Adrenal gland (tissue), 12 donors: Measurements from ENCODE around the gene METTL26. TPM values are rescaled to one million over a fixed set of nuclear protein-coding genes. Genes with fewer than 3 reads are reported as not detected.

Experiments used
- polyA plus RNA-seq, 3 donors: library from polyadenylated mRNA; stranded (reverse); fragments of 200-250 nt in 2 of 3; fragments of 350-450 nt in 1 of 3; fragmentation: Illumina TruSeq in 1 of 3; extraction: RNeasy Lipid Tissue Mini Kit (QIAGEN cat#74804) in 1 of 3; gene quantifications; one replicate each; pipeline ENCODE4 v1.2.3, GENCODE V29; 2013 to 2014
- total RNA-seq, 9 donors: library from RNA; depleted of rRNA in 4 of 9; stranded (reverse); fragments of >200 nt in 4 of 9; fragments of 120-200 nt in 1 of 9; fragmentation: NEBNext Ultra II Directional in 1 of 9; extraction: Animal tissue kit (Norgen Biotek cat#: 25700) in 1 of 9; gene quantifications; one replicate each; pipeline versions ENCODE4 v1.1.0 to v1.2.4, GENCODE V29; 2013 to 2023
- donor health status: healthy with polysubstance abuse.
- donor health status: Bipolar disorder and iron deficiency.
- donor health status: DM: yes; HTN: yes; CAD: no.
- donor health status: DM: no; HTN: no; CAD: no.
- donor health status: DM: no; HTN: no; CAD: no.
- donor health status: DM: yes; HTN: yes; CAD: no.

METTL26 gene
- total and polyA plus RNA-seq, 12 donors = 40.4 to 403 (median 130) TPM

Other genes with a start within 250 kb of the METTL26 start
- 100 to 1,000 TPM; 127 to 214 (median 166) TPM for gene NME4, start 239.1 kb downstream of the METTL26 start, total RNA-seq
- 100 to 1,000 TPM in 2 of 3 donors, 10 to 100 TPM in 1; 67.8 to 492 (median 347) TPM for gene NME4, start 239.1 kb downstream of the METTL26 start, polyA plus RNA-seq
- gene DECR2, start 234.4 kb downstream of the METTL26 start, total RNA-seq = 10 to 100 TPM; 15.8 to 65.5 (median 36.1) TPM
- 100 to 1,000 TPM in 2 of 3 donors, 1 to 10 TPM in 1; 5.9 to 143 (median 105) TPM for gene DECR2, start 234.4 kb downstream of the METTL26 start, polyA plus RNA-seq
- 10 to 100 TPM; 15.6 to 53.0 (median 40.1) TPM for gene RAB11FIP3, start 210.7 kb downstream of the METTL26 start, total RNA-seq
- 10 to 100 TPM; 12.7 to 63.4 (median 44.2) TPM for gene RAB11FIP3, start 210.7 kb downstream of the METTL26 start, polyA plus RNA-seq
- 10 to 100 TPM; 12.4 to 45.8 (median 42.9) TPM for gene CAPN15, start 108.6 kb downstream of the METTL26 start, total RNA-seq
- 10 to 100 TPM in 2 of 3 donors, 1 to 10 TPM in 1; 2.3 to 91.8 (median 56.8) TPM for gene CAPN15, start 108.6 kb downstream of the METTL26 start, polyA plus RNA-seq
- not detected for gene PRR35, start 75.9 kb downstream of the METTL26 start, total RNA-seq
- not detected for gene PRR35, start 75.9 kb downstream of the METTL26 start, polyA plus RNA-seq
- gene NHLRC4, start 69.3 kb downstream of the METTL26 start, total RNA-seq = 10 to 100 TPM in 5 of 9 donors, 1 to 10 TPM in 4; 1.6 to 22.3 (median 12.7) TPM
- 1 to 10 TPM in 2 of 3 donors, under 1 TPM in 1; 0.57 to 7.2 (median 3.3) TPM for gene NHLRC4, start 69.3 kb downstream of the METTL26 start, polyA plus RNA-seq
- 100 to 1,000 TPM in 1 of 9 donors, 10 to 100 TPM in 8; 21.1 to 107 (median 78.5) TPM for gene PIGQ, start 66.3 kb downstream of the METTL26 start, total RNA-seq
- gene PIGQ, start 66.3 kb downstream of the METTL26 start, polyA plus RNA-seq = 100 to 1,000 TPM in 2 of 3 donors, 10 to 100 TPM in 1; 12.7 to 317 (median 111) TPM
- gene RAB40C, start 46.2 kb downstream of the METTL26 start, total RNA-seq = 10 to 100 TPM in 8 of 9 donors, 1 to 10 TPM in 1; 6.0 to 20.9 (median 15.8) TPM
- gene RAB40C, start 46.2 kb downstream of the METTL26 start, polyA plus RNA-seq = 10 to 100 TPM in 2 of 3 donors, 1 to 10 TPM in 1; 2.3 to 36.2 (median 19.1) TPM
- 1 to 10 TPM in 1 of 9 donors, under 1 TPM in 7, not detected in 1; 0.18 to 1.1 (median 0.36) TPM for gene WFIKKN1, start 5.3 kb downstream of the METTL26 start, total RNA-seq
- gene WFIKKN1, start 5.3 kb downstream of the METTL26 start, polyA plus RNA-seq = 1 to 10 TPM in 1 of 3 donors, under 1 TPM in 1, not detected in 1; 0.71 to 3.9 TPM
- 100 to 1,000 TPM in 7 of 9 donors, 10 to 100 TPM in 2; 67.0 to 188 (median 149) TPM for gene MCRIP2, start 5.5 kb upstream of the METTL26 start, total RNA-seq
- 100 to 1,000 TPM in 2 of 3 donors, 1 to 10 TPM in 1; 7.1 to 253 (median 241) TPM for gene MCRIP2, start 5.5 kb upstream of the METTL26 start, polyA plus RNA-seq
- 10 to 100 TPM; 12.4 to 55.8 (median 23.5) TPM for gene WDR90, start 13.1 kb upstream of the METTL26 start, total RNA-seq
- 100 to 1,000 TPM in 2 of 3 donors, 1 to 10 TPM in 1; 3.0 to 162 (median 125) TPM for gene WDR90, start 13.1 kb upstream of the METTL26 start, polyA plus RNA-seq
- gene RHOT2, start 31.8 kb upstream of the METTL26 start, total RNA-seq = 100 to 1,000 TPM in 2 of 9 donors, 10 to 100 TPM in 7; 34.7 to 177 (median 82.7) TPM
- 100 to 1,000 TPM in 2 of 3 donors, 10 to 100 TPM in 1; 37.9 to 462 (median 302) TPM for gene RHOT2, start 31.8 kb upstream of the METTL26 start, polyA plus RNA-seq
- 10 to 100 TPM in 1 of 9 donors, 1 to 10 TPM in 8; 1.1 to 11.5 (median 3.7) TPM for gene RHBDL1, start 39.4 kb upstream of the METTL26 start, total RNA-seq
- 10 to 100 TPM in 2 of 3 donors, under 1 TPM in 1; 0.13 to 21.1 (median 12.2) TPM for gene RHBDL1, start 39.4 kb upstream of the METTL26 start, polyA plus RNA-seq
- gene STUB1, start 44.1 kb upstream of the METTL26 start, total RNA-seq = 100 to 1,000 TPM; 160 to 339 (median 210) TPM
- 100 to 1,000 TPM; 121 to 199 (median 177) TPM for gene STUB1, start 44.1 kb upstream of the METTL26 start, polyA plus RNA-seq
- gene JMJD8, start 48.0 kb upstream of the METTL26 start, total RNA-seq = 100 to 1,000 TPM in 3 of 9 donors, 10 to 100 TPM in 6; 50.9 to 137 (median 97.7) TPM
- 10 to 100 TPM; 50.8 to 97.7 (median 72.6) TPM for gene JMJD8, start 48.0 kb upstream of the METTL26 start, polyA plus RNA-seq
- gene WDR24, start 54.1 kb upstream of the METTL26 start, total RNA-seq = 10 to 100 TPM in 8 of 9 donors, 1 to 10 TPM in 1; 2.7 to 24.5 (median 18.0) TPM
- gene WDR24, start 54.1 kb upstream of the METTL26 start, polyA plus RNA-seq = 10 to 100 TPM in 2 of 3 donors, 1 to 10 TPM in 1; 2.2 to 15.0 (median 10.9) TPM
- 10 to 100 TPM in 2 of 9 donors, 1 to 10 TPM in 4, under 1 TPM in 2, not detected in 1; 0.17 to 14.7 (median 2.1) TPM for gene FBXL16, start 69.5 kb upstream of the METTL26 start, total RNA-seq
- gene FBXL16, start 69.5 kb upstream of the METTL26 start, polyA plus RNA-seq = 10 to 100 TPM in 1 of 3 donors, 1 to 10 TPM in 2; 6.3 to 18.3 (median 7.0) TPM
- 100 to 1,000 TPM in 1 of 9 donors, 10 to 100 TPM in 7, 1 to 10 TPM in 1; 9.6 to 189 (median 58.6) TPM for gene METRN, start 78.8 kb upstream of the METTL26 start, total RNA-seq
- gene METRN, start 78.8 kb upstream of the METTL26 start, polyA plus RNA-seq = 100 to 1,000 TPM in 2 of 3 donors, 1 to 10 TPM in 1; 1.3 to 128 (median 115) TPM
- gene ANTKMT, start 84.8 kb upstream of the METTL26 start, total RNA-seq = 100 to 1,000 TPM in 1 of 9 donors, 10 to 100 TPM in 8; 36.8 to 127 (median 61.4) TPM
- 100 to 1,000 TPM in 2 of 3 donors, under 1 TPM in 1; 0.48 to 124 (median 104) TPM for gene ANTKMT, start 84.8 kb upstream of the METTL26 start, polyA plus RNA-seq
- gene CCDC78, start 90.1 kb upstream of the METTL26 start, total RNA-seq = 1 to 10 TPM in 2 of 9 donors, under 1 TPM in 5, not detected in 2; 0.17 to 1.9 (median 0.84) TPM
- gene CCDC78, start 90.1 kb upstream of the METTL26 start, polyA plus RNA-seq = 10 to 100 TPM in 1 of 3 donors, 1 to 10 TPM in 1, under 1 TPM in 1; 0.64 to 49.9 (median 7.7) TPM
- 10 to 100 TPM in 1 of 9 donors, 1 to 10 TPM in 7, not detected in 1; 1.1 to 10.6 (median 5.3) TPM for gene HAGHL, start 90.8 kb upstream of the METTL26 start, total RNA-seq
- gene HAGHL, start 90.8 kb upstream of the METTL26 start, polyA plus RNA-seq = 10 to 100 TPM in 2 of 3 donors, under 1 TPM in 1; 0.35 to 63.5 (median 11.0) TPM
- 10 to 100 TPM; 17.8 to 42.1 (median 26.8) TPM for gene CIAO3, start 104.7 kb upstream of the METTL26 start, total RNA-seq
- 10 to 100 TPM in 2 of 3 donors, 1 to 10 TPM in 1; 8.9 to 99.4 (median 38.2) TPM for gene CIAO3, start 104.7 kb upstream of the METTL26 start, polyA plus RNA-seq
- under 1 TPM in 3 of 9 donors, not detected in 6; 0.17 to 0.46 (median 0.43) TPM for gene MSLN, start 124.4 kb upstream of the METTL26 start, total RNA-seq
- under 1 TPM in 1 of 3 donors, not detected in 2; 0.13 TPM for gene MSLN, start 124.4 kb upstream of the METTL26 start, polyA plus RNA-seq
- gene RPUSD1, start 152.1 kb upstream of the METTL26 start, total RNA-seq = 10 to 100 TPM; 12.4 to 30.0 (median 18.6) TPM
- 10 to 100 TPM in 2 of 3 donors, 1 to 10 TPM in 1; 1.1 to 40.1 (median 23.3) TPM for gene RPUSD1, start 152.1 kb upstream of the METTL26 start, polyA plus RNA-seq
- gene CHTF18, start 152.3 kb upstream of the METTL26 start, total RNA-seq = 10 to 100 TPM in 4 of 9 donors, 1 to 10 TPM in 5; 1.7 to 25.7 (median 10.0) TPM
- gene CHTF18, start 152.3 kb upstream of the METTL26 start, polyA plus RNA-seq = 10 to 100 TPM in 2 of 3 donors, under 1 TPM in 1; 0.29 to 69.8 (median 60.8) TPM
- not detected for gene GNG13, start 164.4 kb upstream of the METTL26 start, total RNA-seq
- gene GNG13, start 164.4 kb upstream of the METTL26 start, polyA plus RNA-seq = not detected